GM19452 (cell line): Measurements from ENCODE around the gene CTCFL.
"Not testable (repeated sequence)": the region's sequence is repeated elsewhere in the genome, so short reads cannot be mapped to it uniquely, and the experiment has no call there.

Experiments used
- ATAC-seq: cut with Tn5 transposase; IDR thresholded peaks from one replicate; pipeline ENCODE4 v1.9.1; 2021; ENCODE audit not compliant: unreplicated experiment

Gene CTCFL

DNA sequence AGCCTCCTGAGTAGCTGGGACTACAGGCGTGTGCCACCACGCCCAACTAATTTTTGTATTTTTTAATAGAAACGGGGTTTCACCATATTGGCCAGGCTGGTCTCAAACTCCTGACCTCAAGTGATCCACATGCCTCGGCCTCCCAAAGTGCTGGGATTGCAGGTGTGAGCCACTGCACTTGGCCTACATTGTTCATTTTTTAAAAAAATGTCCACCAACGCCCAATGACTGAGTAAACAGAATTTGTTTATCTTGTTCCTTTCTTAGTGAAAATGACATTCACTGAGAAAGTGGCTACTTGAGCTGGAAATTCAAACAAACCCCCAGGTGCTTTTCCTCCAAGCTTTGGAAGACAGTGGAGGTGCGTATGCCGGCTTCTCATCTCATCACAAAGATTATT, 13.2 kb downstream of the CTCFL start:
- ATAC-seq, result not testable (repeated sequence)

DNA sequence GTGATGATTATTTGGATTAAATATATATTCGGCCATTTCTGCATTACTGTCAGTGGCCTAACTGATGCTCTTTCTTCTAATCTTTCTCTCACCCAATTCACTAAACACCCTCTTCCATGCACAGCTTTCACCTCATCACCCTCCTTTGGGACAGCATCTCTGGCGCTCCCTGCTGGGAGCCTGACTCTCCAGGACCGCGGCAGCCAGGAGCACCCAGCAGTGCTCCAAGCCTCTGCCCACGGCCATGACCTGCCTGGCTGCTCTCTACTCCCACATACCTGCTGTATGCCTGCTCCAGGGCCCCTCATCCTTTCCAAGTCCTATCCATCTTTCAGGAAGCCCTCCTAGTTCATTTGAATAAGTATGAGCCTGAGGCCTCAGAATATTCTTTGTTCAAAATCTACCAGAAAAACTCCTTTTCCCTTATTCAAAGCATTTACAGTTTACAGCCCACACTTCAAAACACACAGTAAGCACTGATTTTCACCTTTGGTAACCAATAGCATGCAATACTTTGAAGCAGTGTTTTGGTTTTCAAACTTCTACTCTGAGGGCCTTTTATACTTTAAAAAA, 15.2 kb downstream of the CTCFL start:
- no peak for ATAC-seq

DNA sequence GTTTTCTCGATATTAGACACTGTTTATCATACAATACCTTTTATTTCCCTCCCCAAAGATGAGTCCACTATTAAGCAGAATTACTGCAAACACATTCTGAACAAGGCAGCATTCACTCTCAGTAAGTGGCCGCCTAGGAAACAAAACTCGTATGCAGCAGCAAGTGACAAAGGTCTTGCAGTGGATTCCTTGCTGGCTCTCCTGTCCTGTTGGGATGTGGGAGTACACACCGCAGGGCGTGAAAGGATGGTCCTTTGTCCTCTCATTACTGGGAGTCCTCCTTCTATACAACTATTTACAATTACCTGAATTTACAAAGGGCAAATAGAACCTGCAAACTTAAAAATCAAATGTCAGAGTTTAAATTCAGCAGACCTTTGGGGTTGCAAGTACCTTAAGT, 16.1 kb downstream of the CTCFL start:
- ATAC-seq, result no peak

DNA sequence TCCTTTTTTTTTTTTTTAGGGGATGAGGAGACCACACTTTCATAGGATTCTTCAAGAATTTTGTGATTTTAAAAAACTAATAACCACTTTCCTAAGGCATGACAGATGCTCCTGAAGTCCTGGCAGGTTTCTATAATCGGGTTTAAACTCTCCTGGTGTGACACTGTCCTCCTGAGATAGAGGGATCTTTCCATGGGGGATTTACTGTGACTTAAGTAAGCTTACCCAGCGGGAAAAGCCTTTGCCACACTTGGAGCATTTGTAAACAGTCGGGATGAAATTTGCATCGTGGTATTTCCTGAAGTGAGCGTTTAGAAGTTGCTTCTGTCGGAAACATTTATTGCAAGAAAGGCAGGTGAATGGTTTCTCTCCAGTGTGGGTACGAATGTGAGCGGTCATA, 16.6 kb downstream of the CTCFL start:
- ATAC-seq, result no peak

- ATAC-seq, result no peak
Observed at GRCh38 chr20:57507477-57507876, 17.5 kb downstream of the CTCFL start.

DNA sequence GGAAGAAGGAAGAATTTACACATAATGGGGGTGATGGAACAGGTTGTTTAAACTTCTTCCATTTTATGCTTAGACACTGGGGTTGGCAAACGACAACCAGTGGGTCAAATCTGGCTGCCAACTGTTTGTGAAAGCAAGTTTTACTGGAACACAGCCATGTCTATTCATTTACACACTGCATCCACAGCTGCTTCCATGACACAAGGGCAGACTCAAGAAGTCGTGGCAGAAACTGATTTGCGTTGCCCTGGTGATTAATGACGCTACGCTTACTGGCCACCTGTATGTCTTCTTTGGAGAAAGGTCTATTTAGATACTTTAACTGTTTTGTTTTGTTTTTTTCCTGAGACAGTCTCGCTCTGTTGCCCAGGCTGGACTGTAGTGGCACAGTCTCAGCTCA, 19.0 kb downstream of the CTCFL start:
- no peak for ATAC-seq

DNA sequence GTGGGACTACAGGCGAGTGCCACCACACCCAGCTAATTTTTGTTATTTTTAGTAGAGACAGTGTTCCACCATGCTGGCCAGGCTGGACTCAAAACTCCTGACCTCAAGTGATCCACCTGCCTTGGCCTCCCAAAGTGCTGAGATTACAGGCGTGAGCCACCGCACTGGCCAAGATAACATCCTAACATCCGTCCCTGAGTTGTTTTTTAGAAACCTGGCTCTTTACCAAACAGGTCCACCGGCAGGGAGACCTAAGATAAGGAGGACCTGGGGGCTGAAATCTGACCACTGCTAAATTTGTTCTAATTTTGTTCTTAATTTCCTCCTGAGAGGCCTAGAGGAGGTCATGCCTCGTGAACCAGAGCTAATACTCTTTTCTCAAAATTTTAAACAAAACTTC, 20.5 kb downstream of the CTCFL start:
- ATAC-seq, result no peak

DNA sequence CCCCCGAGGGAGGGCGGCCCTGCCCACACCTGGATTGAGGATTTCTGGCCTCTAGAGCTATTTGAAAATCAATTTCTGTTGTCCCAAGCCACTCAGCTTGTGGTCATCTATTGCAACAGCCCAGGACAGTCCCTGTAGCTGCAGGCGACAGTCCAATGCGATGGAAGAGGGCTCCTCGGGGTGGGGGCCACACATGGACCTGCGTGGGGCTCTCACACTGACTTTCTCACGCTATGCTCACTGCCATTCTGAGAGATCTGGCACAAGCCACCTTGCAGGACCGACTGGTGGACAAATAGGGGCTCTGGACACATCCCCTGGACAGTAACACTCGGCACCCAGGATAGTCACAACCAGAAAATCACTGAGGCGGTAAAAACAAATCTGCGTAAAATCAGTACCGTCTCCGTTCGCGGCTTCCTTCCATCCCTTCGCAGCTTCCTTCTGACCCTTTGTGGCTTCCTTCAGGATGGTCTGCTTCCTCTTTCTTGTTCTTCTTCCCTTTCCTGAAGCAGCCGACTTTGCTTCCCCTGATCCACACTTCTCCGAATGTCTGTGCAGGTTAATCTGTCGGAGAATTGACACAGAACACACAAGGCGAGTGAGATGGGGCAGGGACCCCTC, 21.8 kb downstream of the CTCFL start:
- ATAC-seq, result peak; percentile 53

GRCh38 chr20:57502336-57502700, 22.6 kb downstream of the CTCFL start:
- no peak for ATAC-seq

- no peak for ATAC-seq
Observed at GRCh38 chr20:57501461-57502335, 23.2 kb downstream of the CTCFL start.

GRCh38 chr20:57500962-57501361, 24.0 kb downstream of the CTCFL start:
- no peak for ATAC-seq

DNA sequence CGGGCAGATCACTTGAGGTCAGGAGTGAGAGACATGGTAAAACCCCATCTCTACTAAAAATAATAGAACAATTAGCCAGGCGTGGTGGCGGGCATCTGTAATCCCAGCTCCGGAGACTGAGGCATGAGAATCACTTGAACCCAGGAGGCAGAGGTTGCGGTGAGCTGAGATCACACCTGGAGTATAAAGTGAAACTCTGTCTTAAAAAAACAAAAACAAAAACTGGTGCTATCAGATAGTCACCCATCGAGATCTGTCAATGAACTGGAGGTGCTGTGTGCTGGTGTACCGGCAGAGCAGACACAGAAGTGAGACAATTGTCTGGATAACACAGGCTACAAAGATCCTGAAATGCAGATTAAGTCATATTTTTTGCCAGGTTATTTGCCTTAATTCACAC, 24.7 kb downstream of the CTCFL start:
- ATAC-seq, result no peak

DNA sequence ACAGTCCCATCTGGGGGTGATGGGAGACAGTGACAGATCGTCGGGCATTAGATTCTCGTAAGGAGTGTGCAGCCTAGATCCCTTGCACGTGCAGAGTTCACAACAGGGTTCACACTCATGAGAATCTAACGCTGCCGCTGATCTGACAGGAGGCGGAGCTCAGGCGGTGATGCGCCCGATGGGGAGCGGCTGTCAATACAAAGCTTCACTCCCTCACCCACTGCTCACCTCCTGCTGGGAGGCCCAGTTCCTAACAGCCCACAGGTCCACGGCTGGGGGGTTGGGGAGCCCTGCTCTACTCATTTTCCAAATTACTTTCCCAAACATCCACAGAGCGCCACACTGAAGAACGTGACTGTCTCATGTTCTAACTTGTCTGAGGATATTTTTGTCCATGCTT, 25.3 kb downstream of the CTCFL start:
- ATAC-seq, result no peak

DNA sequence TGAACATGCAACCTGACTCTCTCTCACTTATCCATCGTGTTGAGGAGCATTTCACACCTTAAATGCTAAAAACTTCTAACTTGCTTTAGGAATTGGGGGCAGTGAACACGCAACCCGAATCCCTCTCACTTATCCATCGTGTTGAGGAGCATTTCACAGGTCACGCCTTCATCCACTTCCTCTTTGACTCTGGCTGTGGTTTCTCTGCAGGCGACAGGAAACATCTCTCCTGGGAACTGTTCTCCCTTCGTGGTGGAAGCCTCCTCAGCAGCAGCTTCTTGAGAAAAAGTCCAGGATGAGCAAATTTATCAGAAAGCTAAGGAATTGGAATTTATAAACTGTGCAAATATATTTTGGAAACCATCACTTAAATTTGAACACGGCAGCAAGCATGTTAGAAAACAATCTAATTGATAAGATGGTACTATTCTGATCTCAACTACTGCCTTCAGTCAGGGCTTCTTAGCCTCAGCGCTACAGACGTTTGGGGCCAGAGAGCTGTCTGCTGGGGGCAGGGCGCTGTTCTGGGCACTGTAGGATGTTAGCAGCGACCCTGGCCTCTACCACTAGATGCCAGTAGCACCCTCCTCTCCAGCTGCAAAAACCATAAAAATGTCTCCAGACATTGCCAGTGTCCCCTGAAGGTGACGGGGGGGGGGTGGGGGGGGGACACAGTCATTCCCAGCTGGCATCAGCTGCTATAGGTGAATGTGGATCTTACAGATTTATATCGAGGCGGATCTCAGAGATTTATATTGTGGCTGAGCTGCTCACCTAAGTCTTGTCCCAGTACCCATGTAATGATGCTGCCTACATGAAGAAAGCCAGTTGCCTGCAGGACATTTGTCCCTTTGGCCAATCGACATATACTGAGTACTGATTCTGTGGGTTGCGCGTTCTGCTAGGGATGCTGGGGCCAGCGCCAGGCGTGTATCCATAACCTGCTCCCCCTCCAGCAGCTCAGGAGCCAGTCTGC, 26.2 kb downstream of the CTCFL start:
- ATAC-seq, result peak; percentile 59

GRCh38 chr20:57496592-57496991, 28.3 kb downstream of the CTCFL start:
- ATAC-seq, result no peak

DNA sequence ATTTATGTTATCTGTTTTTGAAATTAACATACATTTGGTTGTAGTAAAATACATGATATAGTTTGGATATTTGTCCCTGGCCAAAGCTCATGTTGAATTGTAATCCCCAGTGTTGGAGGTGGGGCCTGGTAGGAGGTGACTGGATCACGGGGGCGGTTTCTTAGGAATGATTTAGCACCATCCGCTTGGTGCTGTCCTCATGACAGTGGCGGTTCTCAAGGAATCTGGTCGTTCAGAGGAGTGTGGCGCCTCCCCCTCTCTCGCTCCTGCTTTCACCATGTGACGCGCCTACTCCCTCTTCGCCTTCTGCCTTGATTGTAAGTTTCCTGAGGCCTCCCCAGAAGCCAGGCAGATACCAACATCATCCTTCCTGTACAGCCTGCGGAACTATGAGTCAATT, 29.0 kb downstream of the CTCFL start:
- ATAC-seq, result no peak

DNA sequence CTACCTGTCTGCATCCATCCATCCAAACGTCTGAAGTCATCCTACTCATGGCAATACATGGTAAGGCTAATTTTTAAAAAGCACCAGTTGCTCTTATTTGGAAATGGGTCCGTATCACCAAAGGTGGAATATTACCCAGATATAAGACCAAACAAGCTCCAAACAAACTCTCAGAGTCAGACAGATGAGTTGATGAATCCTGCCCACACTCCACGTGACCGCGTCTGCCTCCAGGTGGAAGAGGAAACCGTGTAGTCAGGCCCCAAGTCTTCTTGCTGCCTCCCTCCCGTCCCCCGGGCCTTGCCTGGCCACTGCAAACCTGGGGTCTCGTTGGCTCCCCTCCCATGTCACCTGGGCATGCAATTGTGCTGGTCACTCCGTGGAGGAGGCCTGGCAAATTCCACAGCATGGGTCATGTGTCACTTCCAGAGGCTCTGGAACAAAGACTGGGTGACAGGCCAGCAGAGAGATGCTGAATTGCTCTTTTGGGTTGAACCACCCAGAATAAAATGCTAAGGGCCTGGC, 31.8 kb downstream of the CTCFL start:
- ATAC-seq, result no peak

- no peak for ATAC-seq
Observed at GRCh38 chr20:57491373-57491772, 33.6 kb downstream of the CTCFL start.

DNA sequence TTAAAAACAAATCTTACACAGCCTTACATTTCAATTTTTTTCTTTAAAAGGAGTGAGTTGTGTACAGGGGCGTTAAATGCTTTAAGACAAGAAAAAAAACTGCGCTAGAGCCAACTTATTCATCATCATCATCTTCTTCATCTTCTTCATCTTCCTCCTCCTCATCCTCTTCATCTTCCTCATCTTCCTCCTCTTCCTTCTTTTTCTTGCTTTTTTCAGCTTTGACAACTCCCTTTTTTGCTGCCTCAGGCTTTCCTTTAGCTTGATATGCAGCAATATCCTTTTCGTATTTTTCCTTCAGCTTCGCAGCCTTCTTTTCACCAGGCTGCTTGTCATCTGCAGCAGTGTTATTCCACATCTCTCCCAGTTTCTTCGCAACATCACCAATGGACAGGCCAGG, 36.7 kb downstream of the CTCFL start:
- not testable (repeated sequence) for ATAC-seq

GRCh38 chr20:57485770-57486169, 39.2 kb downstream of the CTCFL start:
- ATAC-seq, result no peak

- ATAC-seq, result no peak
Observed at GRCh38 chr20:57484772-57485171, 40.2 kb downstream of the CTCFL start.
